ENCODE results near the gene SYS1.
A peak's percentile ranks its signal among the peaks of the same experiment; 100 is the strongest.

Gene SYS1

DNA sequence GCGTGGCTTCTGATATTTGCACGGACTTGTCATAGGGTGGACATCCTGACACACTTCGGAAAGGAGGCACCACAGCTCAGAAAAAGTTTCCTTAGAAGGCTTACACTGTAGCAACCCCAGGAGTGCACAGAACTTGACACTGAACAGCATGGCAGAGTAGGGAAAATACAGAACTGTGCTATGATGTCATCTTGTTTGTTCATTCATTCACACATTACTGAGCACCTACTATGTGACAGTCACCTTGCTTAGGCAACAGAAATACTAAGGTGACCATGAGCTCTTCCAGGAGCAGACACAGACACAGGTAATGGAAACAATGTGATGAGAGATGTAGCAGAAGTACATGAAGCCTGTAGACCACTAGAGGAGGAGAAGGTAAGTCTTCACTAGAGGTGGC, 50.5 kb downstream of the SYS1 start:
- H3K4me3 ChIP-seq (ENCODE audit: low read length): no peak overlapping the region
- H3K4me1 ChIP-seq (ENCODE audit: control insufficient read depth, insufficient read depth, low read length): no peaks in the 10 kb centered on the region
- H3K9me3 ChIP-seq (ENCODE audit: control insufficient read depth, insufficient read depth, low read length): no peaks in the 10 kb centered on the region
- H3K36me3 ChIP-seq (ENCODE audit: control insufficient read depth, insufficient read depth, low read length): peaks cover 4% of the 10 kb centered on the region; the same call in 1 of the 2 replicates
- H3K27me3 ChIP-seq (ENCODE audit: control insufficient read depth, insufficient read depth, low read length): no peaks in the 10 kb centered on the region
- H3K27ac ChIP-seq (ENCODE audit: low read length): no peak overlapping the region
- WGBS (ENCODE audit: insufficient coverage, insufficient read length): no CpG with 5 or more reads among the region's 3 CpGs
- no peak for DNase-seq (ENCODE audit: low read depth, low spot score)

DNA sequence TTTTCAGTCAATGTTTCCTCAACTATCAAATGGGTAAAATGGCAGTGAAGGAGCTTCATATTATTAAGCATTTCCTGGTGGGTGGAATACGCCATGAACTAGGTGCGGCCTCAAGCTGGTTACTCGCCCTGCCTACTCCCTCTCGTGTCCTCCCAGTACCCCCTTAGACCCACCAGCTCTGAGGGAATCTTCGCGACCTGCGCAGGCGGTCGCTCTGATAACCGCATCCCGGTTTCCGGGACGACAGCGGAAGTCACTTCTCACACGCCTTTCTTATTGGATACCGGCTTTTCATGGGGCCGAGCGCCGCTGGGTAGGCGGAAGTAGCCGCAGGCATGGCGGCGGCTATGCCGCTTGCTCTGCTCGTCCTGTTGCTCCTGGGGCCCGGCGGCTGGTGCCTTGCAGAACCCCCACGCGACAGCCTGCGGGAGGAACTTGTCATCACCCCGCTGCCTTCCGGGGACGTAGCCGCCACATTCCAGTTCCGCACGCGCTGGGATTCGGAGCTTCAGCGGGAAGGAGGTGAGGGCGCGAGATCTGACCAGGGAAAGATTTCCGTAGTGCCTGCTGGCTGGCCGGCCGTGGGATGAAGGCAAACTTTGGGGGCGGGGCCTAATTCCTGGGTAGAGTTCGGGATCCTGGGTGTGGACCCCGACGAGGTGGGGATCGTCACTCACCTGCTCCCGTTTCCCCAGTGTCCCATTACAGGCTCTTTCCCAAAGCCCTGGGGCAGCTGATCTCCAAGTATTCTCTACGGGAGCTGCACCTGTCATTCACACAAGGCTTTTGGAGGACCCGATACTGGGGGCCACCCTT, 53.1 kb downstream of the SYS1 start, which contains the start of gene PIGT:
Gene PIGT, plus strand, starts transcription at position 320 of the 816 bp plus-strand sequence. Its CDS starts 16 bp downstream, at position 336.
- Histone ChIP-seq H3K4me1 (ENCODE audit: control insufficient read depth, insufficient read depth, low read length) (no peaks in the 10 kb centered on the region), H3K27ac (ENCODE audit: low read length) (no peak within 1 kb of the TSS), H3K4me3 (ENCODE audit: low read length) (peak within 1 kb of the TSS; percentile 93), H3K36me3 (ENCODE audit: control insufficient read depth, insufficient read depth, low read length) (peaks cover 13% of the 10 kb centered on the region), H3K9me3 (ENCODE audit: control insufficient read depth, insufficient read depth, low read length) (no peaks in the 10 kb centered on the region), H3K27me3 (ENCODE audit: control insufficient read depth, insufficient read depth, low read length) (no peaks in the 10 kb centered on the region)
- WGBS (ENCODE audit: insufficient coverage, insufficient read length): no CpG with 5 or more reads among the region's 52 CpGs
- DNase-seq (ENCODE audit: low read depth, low spot score): peak; percentile 82

DNA sequence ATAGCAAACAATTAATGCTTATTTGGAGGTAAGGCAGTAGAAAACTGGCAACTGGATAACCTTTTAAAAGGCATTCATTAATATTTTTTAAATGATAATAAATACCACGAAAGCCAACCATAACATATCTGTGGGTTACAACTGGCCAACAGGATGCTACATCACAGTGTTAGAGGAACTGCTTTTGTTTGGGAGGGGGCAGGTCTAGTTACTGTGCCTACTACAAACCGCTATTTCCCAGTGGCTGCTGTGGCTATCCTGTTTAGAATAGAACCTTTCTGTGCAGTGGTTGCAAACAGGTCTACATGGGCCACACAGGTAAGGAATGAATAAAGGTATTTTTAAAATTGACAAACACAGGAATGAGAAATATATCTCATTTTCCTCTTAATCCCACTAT, 54.0 kb downstream of the SYS1 start:
- Histone ChIP-seq H3K36me3 (ENCODE audit: control insufficient read depth, insufficient read depth, low read length) (peaks cover 17% of the 10 kb centered on the region), H3K27me3 (ENCODE audit: control insufficient read depth, insufficient read depth, low read length) (no peaks in the 10 kb centered on the region), H3K27ac (ENCODE audit: low read length) (no peak overlapping the region), H3K9me3 (ENCODE audit: control insufficient read depth, insufficient read depth, low read length) (no peaks in the 10 kb centered on the region), H3K4me3 (ENCODE audit: low read length) (peak overlapping the region; percentile 93; the same call in 1 of the 2 replicates), H3K4me1 (ENCODE audit: control insufficient read depth, insufficient read depth, low read length) (no peaks in the 10 kb centered on the region)
- no CpG with 5 or more reads among the region's 2 CpGs for WGBS (ENCODE audit: insufficient coverage, insufficient read length)
- no peak for DNase-seq (ENCODE audit: low read depth, low spot score)
